Central memory CD8-positive, alpha-beta T cell (primary cell): Measurements from ENCODE around the gene PARP15.

Source experiments
- ATAC-seq: fragments of 150-1000 bp; cut with Tn5 transposase; replicated peaks from 2 replicates; pipeline ENCODE4 v1.10.0; 2022; ENCODE audit warnings: mild to moderate bottlenecking, moderate FRiP score, moderate number of reproducible peaks; ENCODE audit not compliant: poor library complexity, severe bottlenecking; ENCODE audit errors: extremely low read depth
- DNase-seq, 2 donors: peaks; one replicate each; pipeline ENCODE4 v3.0.0; 2021; ENCODE audit warnings: low spot score in 2 of 2
- H3K27ac Mint-ChIP-seq: one replicate; pipeline ENCODE4 v1.8.0; 2022; ENCODE audit warnings: low read depth, mild to moderate bottlenecking, moderate library complexity, mixed read lengths
- H3K27me3 Mint-ChIP-seq: one replicate; pipeline ENCODE4 v1.8.0; 2022; ENCODE audit warnings: mixed read lengths
- H3K36me3 Mint-ChIP-seq: one replicate; pipeline ENCODE4 v1.8.0; 2022; ENCODE audit warnings: mild to moderate bottlenecking, moderate library complexity, mixed read lengths; ENCODE audit not compliant: insufficient read depth
- H3K4me1 Mint-ChIP-seq: one replicate; pipeline ENCODE4 v1.8.0; 2022; ENCODE audit warnings: mixed read lengths
- H3K4me3 Mint-ChIP-seq: one replicate; pipeline ENCODE4 v1.8.0; 2022; ENCODE audit warnings: mild to moderate bottlenecking, moderate library complexity, mixed read lengths
- H3K9me3 Mint-ChIP-seq: one replicate; pipeline ENCODE4 v1.8.0; 2022; ENCODE audit warnings: mixed read lengths

Gene PARP15

DNA sequence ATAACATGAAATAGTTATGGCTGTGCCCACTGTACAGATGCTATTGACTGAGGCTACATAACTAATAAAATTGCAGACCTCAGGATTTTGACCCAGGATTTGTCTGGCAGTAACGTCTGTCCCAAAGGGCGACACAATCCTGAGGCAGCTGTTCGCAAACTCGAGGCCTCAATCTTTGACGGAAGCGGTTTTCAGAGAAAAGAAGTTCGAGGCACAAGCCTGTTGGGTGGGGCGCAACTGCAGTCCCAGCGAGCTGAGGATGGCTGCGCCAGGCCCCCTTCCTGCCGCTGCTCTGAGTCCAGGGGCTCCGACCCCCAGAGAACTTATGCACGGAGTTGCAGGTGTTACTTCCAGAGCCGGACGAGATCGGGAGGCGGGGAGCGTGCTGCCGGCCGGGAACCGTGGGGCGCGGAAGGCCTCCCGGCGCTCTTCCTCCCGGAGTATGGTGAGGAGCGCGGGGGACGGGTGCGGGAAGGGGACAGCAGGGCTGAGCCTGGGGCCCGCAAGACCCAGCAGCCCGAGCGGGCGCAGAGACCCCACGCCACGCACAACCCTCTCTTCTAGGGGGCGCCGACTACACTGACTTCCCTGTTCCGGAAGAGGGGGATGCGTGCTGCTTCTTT, at the start of gene PARP15:
Gene PARP15 (plus strand): TSS at position 242 of the 623 bp plus-strand sequence. CDS start 18 bp downstream, at position 260.
- H3K4me1 Mint-ChIP-seq = peaks cover 53% of the 10 kb centered on the region
- no peak for DNase-seq

GRCh38 chr3:122530164-122530563, 47.3 kb upstream of the PARP15 start:
- Mint-ChIP-seq H3K36me3 (peaks cover 32% of the 10 kb centered on the region), H3K4me3 (no peak overlapping the region), H3K27me3 (no peaks in the 10 kb centered on the region), H3K9me3 (no peaks in the 10 kb centered on the region), H3K27ac (no peak overlapping the region), H3K4me1 (no peaks in the 10 kb centered on the region)
- no peak for ATAC-seq
- no peak for DNase-seq

More for the DNA sequence above, at the start of gene PARP15:
- Mint-ChIP-seq H3K4me3 (peak within 1 kb of the TSS; percentile 97), H3K9me3 (peaks cover 12% of the 10 kb centered on the region), H3K27me3 (no peaks in the 10 kb centered on the region), H3K27ac (peak within 1 kb of the TSS; percentile 97), H3K36me3 (peaks cover 13% of the 10 kb centered on the region)
- peak; percentile 61 for ATAC-seq

GRCh38 chr3:122533480-122533879, 44.0 kb upstream of the PARP15 start:
- ATAC-seq (no peak), DNase-seq (no peak)
- Mint-ChIP-seq H3K9me3 (no peaks in the 10 kb centered on the region), H3K27me3 (no peaks in the 10 kb centered on the region), H3K4me1 (peaks cover 5% of the 10 kb centered on the region), H3K4me3 (no peak overlapping the region), H3K36me3 (peaks cover 55% of the 10 kb centered on the region), H3K27ac (peak overlapping the region; percentile 1)

DNA sequence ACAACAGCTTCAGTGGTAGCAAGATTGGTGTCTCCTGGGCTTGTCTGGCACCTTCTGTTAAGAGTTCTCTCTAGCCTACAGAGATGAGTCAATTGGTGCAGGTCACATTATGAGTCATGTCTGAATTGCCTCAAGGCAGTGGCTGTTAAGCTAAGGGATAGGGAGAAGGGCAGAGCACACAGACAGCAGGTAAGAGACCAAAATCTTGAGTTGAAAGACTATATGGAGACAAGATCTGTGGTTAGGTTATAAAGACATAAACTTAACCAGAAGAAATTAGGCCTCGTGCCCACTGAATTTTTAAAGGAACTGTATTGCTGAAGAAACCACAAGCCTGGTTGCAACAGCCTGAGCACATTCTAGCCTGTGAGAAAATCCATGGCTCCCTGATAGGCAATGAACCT, 43.5 kb upstream of the PARP15 start:
- Mint-ChIP-seq H3K27ac (no peak overlapping the region), H3K9me3 (no peaks in the 10 kb centered on the region), H3K36me3 (peaks cover 58% of the 10 kb centered on the region), H3K27me3 (no peaks in the 10 kb centered on the region), H3K4me3 (no peak overlapping the region), H3K4me1 (peaks cover 8% of the 10 kb centered on the region)
- ATAC-seq = peak; percentile 58
- DNase-seq = no peak

DNA sequence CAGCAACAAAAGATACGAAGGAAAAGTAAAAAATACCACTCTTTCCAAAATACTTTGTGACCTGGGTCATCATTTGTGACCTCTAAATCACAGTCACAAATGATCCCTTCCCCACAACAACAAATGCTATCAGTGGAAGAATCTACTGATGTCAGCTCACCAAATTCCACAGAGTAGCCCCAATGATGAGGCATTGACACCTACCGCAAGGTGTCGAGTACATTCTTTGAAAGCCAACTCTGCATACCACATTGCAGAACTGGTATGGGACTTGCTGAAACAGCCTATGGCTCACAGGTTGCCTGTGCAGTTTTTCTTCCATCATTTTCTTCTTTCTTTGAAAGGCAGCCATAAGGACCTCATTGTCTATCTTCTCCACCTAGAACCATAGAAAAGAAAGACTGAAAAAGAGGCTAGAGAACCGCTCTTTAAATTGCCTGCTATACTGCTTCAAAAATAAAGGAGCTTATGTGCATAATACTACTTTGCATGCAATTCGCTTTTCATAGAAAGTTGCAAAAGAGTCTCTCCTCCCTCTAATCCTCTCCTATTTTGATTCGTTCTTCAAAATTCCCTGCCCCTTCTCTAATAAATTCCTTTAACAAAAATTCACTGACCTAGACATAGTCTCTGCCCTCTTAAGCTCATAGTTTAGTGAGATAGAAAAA, 41.4 kb upstream of the PARP15 start:
- Mint-ChIP-seq H3K27me3 (no peaks in the 10 kb centered on the region), H3K36me3 (peaks cover 59% of the 10 kb centered on the region), H3K4me3 (no peak overlapping the region), H3K27ac (peak overlapping the region; percentile 63), H3K9me3 (no peaks in the 10 kb centered on the region), H3K4me1 (peaks cover 20% of the 10 kb centered on the region)
- ATAC-seq (no peak), DNase-seq (no peak)

- H3K4me3 Mint-ChIP-seq = no peak overlapping the region
- no peaks in the 10 kb centered on the region for H3K9me3 Mint-ChIP-seq
- no peak for DNase-seq
- H3K36me3 Mint-ChIP-seq = peaks cover 61% of the 10 kb centered on the region
- no peak for ATAC-seq
- peak overlapping the region; percentile 63 for H3K27ac Mint-ChIP-seq
- peaks cover 20% of the 10 kb centered on the region for H3K4me1 Mint-ChIP-seq
- no peaks in the 10 kb centered on the region for H3K27me3 Mint-ChIP-seq
Observed at GRCh38 chr3:122536632-122537001, 40.8 kb upstream of the PARP15 start.

GRCh38 chr3:122538956-122539490, 38.4 kb upstream of the PARP15 start:
- Mint-ChIP-seq H3K9me3 (no peaks in the 10 kb centered on the region), H3K27me3 (no peaks in the 10 kb centered on the region), H3K27ac (peak overlapping the region; percentile 65), H3K4me1 (peaks cover 20% of the 10 kb centered on the region), H3K4me3 (no peak overlapping the region), H3K36me3 (peaks cover 56% of the 10 kb centered on the region)
- ATAC-seq (no peak), DNase-seq (no peak)

DNA sequence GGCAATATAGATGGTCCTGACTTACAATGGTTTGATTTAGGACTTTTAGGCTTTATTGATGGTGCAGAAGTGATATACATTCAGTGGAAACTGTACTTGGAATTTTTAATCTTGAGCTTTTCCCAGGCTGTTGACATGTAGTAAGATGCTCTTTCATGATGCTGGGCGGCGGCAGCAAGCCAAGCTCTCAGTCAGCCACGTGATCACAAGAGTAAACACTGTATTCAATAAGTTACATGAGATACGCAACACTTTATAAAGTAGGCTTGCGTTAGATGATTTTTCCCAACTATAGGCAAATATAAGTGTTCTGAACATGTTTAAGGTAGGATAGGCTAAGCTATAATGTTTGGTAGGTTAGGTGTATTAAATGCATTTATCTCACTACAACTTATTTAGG, 31.3 kb upstream of the PARP15 start:
- H3K36me3 Mint-ChIP-seq = peaks cover 48% of the 10 kb centered on the region
- no peak overlapping the region for H3K27ac Mint-ChIP-seq

GRCh38 chr3:122548076-122548475, 29.4 kb upstream of the PARP15 start:
- Mint-ChIP-seq H3K27ac (no peak overlapping the region), H3K36me3 (peaks cover 57% of the 10 kb centered on the region)

More for the DNA sequence above, 31.3 kb upstream of the PARP15 start:
- DNase-seq (no peak), ATAC-seq (no peak)
- Mint-ChIP-seq H3K9me3 (no peaks in the 10 kb centered on the region), H3K27me3 (no peaks in the 10 kb centered on the region), H3K4me1 (peaks cover 1% of the 10 kb centered on the region), H3K4me3 (no peak overlapping the region)

GRCh38 chr3:122548619-122549018, 28.8 kb upstream of the PARP15 start:
- H3K4me3 Mint-ChIP-seq = no peak overlapping the region
- H3K4me1 Mint-ChIP-seq = peaks cover 11% of the 10 kb centered on the region
- no peaks in the 10 kb centered on the region for H3K27me3 Mint-ChIP-seq
- ATAC-seq = no peak
- no peak overlapping the region for H3K27ac Mint-ChIP-seq
- no peak for DNase-seq
- H3K9me3 Mint-ChIP-seq = no peaks in the 10 kb centered on the region
- H3K36me3 Mint-ChIP-seq = peaks cover 56% of the 10 kb centered on the region

More at GRCh38 chr3:122548076-122548475, 29.4 kb upstream of the PARP15 start:
- no peaks in the 10 kb centered on the region for H3K9me3 Mint-ChIP-seq
- peaks cover 7% of the 10 kb centered on the region for H3K4me1 Mint-ChIP-seq
- H3K4me3 Mint-ChIP-seq = no peak overlapping the region
- DNase-seq (no peak), ATAC-seq (no peak)
- H3K27me3 Mint-ChIP-seq = no peaks in the 10 kb centered on the region

- Mint-ChIP-seq H3K36me3 (peaks cover 61% of the 10 kb centered on the region), H3K27me3 (no peaks in the 10 kb centered on the region), H3K4me1 (peaks cover 22% of the 10 kb centered on the region), H3K9me3 (no peaks in the 10 kb centered on the region), H3K27ac (no peak overlapping the region), H3K4me3 (no peak overlapping the region)
- DNase-seq (no peak), ATAC-seq (no peak)
Observed at GRCh38 chr3:122553171-122553570, 24.3 kb upstream of the PARP15 start.

DNA sequence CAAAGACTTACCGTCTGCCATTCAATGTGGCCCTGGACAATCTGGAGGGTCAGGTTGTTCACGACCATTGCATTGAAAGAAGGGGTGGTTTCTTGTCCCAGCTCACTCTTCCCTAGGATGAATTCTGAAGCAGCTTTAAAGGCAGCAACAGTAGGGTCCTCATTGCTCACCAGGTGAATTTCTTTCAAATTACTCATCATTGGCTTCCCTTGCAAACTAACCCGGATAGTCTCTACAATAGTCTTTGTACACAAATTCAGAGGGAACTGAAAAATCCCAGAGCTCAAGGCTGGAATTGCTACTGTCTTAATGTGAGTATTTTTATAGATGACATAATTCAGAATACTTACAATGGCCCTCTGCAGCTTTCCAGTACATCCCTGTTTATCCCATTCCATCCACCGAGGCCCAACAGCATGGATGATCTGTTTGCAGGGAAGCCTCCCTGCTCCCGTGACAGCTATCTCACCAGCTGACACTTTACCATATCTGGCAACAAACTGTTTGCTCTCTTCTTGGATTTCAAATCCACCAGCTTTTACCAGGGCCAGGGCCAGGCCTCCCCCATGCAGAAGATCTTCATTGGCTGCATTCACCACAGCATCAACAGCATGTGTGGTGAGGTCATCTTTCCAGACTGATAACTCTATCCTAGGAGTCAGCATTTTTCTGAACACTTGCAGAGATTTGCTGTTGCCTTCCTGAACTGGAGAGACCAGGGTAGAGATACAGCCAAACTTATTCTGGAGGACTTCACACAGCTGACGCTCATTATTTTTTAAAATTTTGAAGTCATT, 22.0 kb upstream of the PARP15 start:
- no peak overlapping the region for H3K27ac Mint-ChIP-seq

More for the DNA sequence above, 22.0 kb upstream of the PARP15 start:
- Mint-ChIP-seq H3K36me3 (peaks cover 59% of the 10 kb centered on the region), H3K4me3 (no peak overlapping the region), H3K4me1 (peaks cover 29% of the 10 kb centered on the region), H3K9me3 (no peaks in the 10 kb centered on the region), H3K27me3 (no peaks in the 10 kb centered on the region)
- DNase-seq (no peak), ATAC-seq (no peak)
